Sciatic nerve (tissue), 2 donors: ENCODE results near the gene UVRAG. TPM values are rescaled to one million over a fixed set of nuclear protein-coding genes. Genes with fewer than 3 reads are reported as not detected.
"Not testable (repeated sequence)": the region's sequence is repeated elsewhere in the genome, so short reads cannot be mapped to it uniquely, and the experiment has no call there.

Experiments used
- ATAC-seq: fragments of 200-7000 bp; cut with Tn5 transposase; one replicate; pipeline ENCODE4 v1.9.1; 2020; ENCODE audit warnings: mild to moderate bottlenecking, moderate library complexity
- DNase-seq: peaks from one replicate; pipeline ENCODE4 v3.0.0-alpha.2; 2020; ENCODE audit warnings: low spot score
- intact Hi-C: fragments of 100-400 bp; cut with DNase I; formaldehyde crosslinking; loops from one replicate; pipeline ENCODE4 v1.14.2; 2022
- total RNA-seq: library from RNA; stranded (reverse); fragmentation: NEBNext Ultra II Directional; extraction: Animal tissue kit (Norgen Biotek cat#: 25700); gene quantifications from one replicate; pipeline ENCODE4 v1.2.1, GENCODE V29; 2021
- donor health status: DM: no; HTN: no; CAD: no.
- donor health status: DM: no; HTN: no; CAD: no.

Gene UVRAG
- total RNA-seq, 1 donor from 2014 or later = 39.2 TPM

DNA sequence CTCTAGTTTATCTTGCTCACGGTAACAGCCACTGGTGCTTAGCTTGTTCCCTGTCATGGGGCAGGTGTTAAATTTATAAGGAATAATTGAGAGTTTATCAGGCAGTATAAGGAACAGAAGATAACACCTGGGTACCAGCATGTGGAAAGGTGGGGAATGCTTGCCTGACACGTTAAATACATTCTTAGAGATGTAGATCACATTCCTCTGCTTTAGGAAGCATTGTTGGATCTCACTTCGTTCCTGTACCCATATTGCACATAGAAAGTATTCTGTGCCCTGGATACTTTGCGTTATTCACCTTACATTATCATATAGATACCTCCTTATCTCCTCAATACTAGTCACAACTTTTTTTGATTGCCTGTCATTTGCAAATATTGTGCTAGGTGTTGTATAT is 114.7 kb downstream of the UVRAG start:
- intact Hi-C loops = no loop called here
- ATAC-seq (no peak), DNase-seq (no peak)

DNA sequence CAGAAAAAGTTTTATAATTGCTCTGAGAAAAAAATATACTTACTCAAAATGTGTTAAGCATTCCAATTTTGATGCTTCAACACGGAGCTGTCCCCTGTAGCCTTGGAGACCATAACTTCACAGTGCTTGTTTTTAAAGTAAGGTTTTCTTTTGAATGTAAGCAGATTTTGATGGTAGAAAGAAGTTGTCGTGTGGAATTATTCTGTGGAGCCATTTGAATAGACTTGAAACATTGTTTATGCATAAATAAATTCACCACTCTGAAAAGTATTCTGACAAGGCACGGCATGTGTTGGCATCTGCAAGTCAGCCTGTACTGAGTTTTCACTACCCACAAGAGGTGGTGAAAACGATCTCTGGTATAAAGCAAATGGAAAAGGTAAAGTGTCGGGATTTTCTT is 115.5 kb downstream of the UVRAG start:
- no peak for DNase-seq
- ATAC-seq = no peak
- intact Hi-C loops = no loop called here

DNA sequence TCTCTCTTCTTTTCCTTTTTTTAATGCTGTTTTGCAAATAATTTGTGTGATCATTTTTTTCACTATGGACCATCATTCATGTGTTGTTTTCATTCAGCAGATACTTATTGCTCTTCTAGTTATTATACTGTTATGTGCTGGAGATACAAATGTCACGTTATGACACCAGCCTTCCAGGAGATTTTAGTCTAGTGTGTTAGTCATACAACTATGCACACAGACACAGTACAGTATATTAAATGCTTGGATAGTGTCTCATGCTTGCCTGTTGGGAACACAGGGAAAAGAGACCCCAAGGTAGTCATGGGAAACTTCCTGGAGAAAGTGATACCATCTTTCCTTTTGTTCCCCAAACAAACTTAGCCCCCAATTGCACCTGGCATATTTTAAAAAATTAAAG is 116.1 kb downstream of the UVRAG start:
- intact Hi-C loops = no loop called here

DNA sequence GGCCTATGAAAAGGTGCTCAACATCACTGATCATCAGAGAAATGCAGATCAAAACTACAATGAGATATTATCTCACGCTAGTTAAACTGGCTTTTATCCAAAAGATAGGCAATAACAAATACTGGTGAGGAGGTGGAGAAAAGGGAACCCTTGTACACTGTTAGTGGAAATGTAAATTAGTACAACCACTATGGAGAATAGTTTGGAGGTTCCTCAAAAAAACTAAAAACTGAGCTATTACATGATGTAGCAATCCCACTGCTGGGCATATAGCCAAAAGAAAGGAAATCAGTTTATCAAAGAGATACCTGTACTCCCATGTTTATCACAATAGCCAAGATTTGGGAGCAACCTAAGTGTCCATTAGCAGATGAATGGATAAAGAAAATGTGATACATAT is 118.7 kb downstream of the UVRAG start:
- intact Hi-C loops, ATAC-seq, DNase-seq: not testable (repeated sequence)

More for the DNA sequence above, 116.1 kb downstream of the UVRAG start:
- DNase-seq (no peak), ATAC-seq (no peak)

DNA sequence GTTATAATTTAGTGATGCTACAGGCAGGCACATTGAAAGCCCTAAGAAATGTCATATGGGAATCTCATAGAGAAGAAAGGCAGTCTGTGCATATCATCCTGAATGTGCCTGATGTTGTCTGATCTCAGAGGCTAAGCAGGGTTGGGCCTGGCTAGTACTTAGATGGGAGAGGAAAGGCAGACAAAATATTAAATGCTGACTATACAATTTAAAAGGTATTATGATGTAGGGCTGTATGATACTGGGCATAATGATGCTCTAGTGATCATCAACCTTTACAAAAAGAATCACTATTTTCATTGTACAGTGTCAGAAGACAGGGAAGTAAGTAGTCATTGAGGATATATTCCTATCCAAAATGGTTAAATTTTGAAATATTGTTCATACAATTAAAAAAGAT is 119.8 kb downstream of the UVRAG start:
- intact Hi-C loops = no loop called here
- no peak for ATAC-seq
- no peak for DNase-seq

DNA sequence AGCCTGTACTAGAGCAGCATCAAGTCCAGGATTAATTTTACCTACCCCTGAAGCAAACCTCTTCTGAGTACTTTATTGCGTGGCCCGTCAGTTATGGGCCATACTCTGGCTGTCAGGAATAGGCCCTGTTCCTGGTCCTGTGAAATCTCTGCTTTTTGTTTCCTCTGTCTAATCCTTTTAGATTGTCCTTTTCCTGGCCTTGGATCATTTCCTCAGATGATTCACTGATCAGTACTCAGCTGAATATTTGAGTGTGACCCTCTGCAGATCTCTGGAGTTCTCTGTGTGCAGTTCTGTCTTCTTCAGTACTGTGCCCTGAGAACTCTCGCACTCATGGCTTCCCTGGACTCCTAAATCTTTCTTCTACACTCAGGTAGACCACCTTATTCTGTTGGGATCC is 123.5 kb downstream of the UVRAG start:
- intact Hi-C loops = no loop called here
- no peak for DNase-seq
- peak; percentile 65 for ATAC-seq

DNA sequence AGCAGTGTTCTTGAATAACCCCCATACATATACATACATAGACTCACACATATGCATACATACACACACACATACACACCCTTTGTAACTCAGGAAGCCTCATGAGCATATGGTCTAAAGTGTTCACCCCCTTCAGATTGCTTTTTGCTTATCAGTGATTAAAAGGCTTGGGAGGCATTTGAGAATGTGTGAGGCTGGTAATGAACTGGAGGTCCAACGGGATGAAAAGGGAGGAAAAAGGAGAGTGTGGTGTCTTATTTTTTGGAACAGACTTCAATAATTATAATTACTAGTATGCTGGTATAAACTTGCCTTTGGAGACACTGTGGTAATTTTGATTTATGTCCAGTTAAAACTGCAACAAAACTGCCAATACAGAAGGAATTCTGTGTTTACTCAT is 124.5 kb downstream of the UVRAG start:
- intact Hi-C loops = no loop called here
- DNase-seq (no peak), ATAC-seq (no peak)

DNA sequence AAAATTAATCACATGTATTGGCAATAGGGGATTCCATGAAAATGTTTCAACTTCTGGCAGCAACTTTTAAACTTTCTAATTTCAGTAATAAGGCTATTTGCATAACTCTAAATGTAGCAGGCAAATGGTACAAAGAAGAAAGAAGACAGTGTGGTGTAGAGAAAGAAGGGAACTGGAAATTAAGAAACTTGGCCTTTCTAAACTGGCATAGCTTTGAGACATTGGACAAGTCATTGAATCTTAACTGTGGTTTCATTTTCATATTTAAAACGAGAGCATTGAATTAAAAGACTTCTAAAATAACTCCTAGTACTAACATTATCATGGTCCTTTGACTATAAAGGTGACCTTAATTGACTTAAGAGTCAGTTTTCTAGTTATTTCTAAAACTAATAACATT is 125.0 kb downstream of the UVRAG start:
- no peak for ATAC-seq
- DNase-seq = no peak

DNA sequence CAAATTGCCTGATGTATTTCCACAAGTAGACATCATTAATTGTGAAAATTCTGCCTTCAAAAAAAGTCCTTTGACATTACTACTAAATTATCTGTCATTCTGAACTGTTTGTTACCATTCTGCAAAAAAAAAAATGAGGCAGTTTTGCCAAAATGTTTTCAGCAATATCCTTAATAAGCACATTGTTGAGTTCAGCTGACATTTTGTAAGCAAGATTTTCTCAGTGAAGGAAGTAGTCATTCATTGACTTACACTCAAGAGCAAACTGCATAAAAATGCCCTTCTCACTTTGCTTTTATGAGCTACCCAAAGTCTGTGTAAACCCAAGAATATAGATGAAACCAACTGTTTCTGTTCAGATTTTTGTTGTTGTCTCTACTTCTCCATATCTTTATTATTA is 125.9 kb downstream of the UVRAG start:
- DNase-seq (no peak), ATAC-seq (no peak)
- intact Hi-C loops = no loop called here

More for the DNA sequence above, 125.0 kb downstream of the UVRAG start:
- intact Hi-C loops = no loop called here

DNA sequence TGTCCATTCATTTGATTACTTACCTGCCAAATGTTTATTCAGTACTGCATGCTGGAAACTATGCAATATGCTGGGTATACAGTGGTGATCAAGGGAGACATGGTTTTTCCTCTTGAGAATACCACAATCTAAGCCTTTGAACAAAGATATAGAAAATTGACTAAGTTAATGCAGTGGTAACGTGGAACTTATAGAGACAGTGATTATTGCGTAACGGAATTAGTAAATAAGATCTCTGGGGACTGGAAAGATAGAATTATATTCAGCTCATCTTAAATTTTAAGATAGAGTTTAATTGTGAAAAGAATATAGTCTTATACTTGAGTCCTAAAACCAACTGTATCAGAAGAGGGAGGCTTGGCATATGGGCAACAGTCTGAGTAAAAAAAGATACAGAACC is 129.5 kb downstream of the UVRAG start:
- ATAC-seq (no peak), DNase-seq (no peak)
- intact Hi-C loops = no loop called here

DNA sequence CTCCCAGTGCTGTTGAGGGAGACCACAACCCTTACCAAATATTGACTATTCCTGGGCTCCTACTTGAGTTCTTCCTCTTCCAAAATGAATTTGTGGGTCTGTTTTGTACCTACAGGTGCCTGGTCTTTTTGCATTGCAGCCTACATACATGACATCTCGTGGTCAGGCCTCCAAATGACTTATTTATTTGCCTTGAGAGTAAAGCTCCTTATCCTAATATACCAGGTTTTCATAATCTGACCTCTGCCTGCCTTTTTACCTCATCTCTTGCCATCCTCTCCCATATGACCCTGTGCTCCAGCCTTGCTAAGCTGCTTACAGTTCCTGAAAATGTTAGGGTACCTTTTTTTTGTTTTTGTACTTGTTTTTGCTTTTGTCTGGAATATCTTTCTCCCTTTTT is 130.4 kb downstream of the UVRAG start:
- intact Hi-C loops = no loop called here
- no peak for ATAC-seq
- DNase-seq = no peak

DNA sequence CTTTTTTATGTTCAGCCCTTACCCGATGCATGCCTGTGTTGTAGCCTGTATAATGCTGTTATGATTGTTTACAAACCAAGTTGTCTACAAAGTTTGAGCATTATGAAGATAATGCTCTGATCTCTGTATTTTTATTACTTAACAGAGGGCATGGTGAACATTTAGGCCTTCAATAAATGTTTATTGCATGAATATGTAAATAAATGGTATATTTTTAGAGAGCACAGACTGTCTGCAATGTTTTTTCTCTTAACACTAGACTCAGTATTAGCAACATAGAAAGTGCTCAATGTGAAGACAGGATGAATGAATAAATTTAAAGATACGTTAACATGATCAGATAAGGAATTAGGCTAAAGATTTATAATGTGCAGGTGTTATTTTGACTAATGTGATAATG is 130.9 kb downstream of the UVRAG start:
- ATAC-seq (no peak), DNase-seq (no peak)
- intact Hi-C loops = no loop called here

DNA sequence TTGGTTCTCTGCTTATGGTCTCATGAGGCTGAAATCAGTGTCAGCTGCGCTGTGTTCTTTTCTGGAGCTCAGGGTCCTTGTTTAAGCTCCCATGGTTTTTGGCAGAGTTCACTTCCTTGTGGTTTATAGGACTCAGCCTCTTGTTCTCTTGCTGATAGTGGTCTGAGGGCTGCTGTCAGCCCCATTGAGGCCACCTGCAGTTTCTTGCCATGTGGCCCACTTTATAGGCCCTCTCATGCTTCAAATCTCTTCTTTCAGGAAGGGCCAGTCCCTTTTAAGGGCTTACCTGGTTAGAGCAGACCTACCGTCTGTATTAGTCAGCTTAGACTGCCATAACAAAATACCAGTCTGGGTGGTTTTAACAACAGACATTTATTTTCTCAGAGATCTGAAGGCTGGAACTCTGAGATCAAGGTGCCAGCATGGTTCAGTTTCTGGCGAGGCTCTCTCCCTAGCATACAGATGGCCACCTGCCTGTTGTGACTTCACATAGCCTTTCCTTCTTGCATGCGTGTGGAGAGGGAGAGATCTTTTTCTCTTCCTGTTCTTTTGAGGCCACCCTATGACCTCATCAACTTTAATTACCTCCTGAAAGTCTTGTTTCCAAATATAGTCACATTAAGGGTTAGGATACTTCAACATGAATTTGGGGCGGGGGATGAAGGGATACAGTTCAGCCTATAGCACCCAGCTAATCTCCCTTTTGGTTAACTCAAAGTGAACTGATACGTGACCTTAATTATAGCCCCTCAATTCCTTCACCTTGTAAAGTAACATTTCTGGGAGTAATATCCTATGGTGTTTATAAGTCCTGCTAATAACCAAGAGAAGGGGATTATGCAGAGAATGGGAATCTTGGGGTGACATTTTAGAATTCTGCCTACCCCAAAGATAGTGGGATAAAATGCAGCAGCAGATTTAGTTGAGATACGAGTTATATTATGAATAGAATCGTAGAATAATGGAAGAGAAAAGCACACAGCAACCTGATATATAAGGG is 131.8 kb downstream of the UVRAG start:
- intact Hi-C loops = no loop called here
- peak; percentile 93 for ATAC-seq
- DNase-seq = no peak

DNA sequence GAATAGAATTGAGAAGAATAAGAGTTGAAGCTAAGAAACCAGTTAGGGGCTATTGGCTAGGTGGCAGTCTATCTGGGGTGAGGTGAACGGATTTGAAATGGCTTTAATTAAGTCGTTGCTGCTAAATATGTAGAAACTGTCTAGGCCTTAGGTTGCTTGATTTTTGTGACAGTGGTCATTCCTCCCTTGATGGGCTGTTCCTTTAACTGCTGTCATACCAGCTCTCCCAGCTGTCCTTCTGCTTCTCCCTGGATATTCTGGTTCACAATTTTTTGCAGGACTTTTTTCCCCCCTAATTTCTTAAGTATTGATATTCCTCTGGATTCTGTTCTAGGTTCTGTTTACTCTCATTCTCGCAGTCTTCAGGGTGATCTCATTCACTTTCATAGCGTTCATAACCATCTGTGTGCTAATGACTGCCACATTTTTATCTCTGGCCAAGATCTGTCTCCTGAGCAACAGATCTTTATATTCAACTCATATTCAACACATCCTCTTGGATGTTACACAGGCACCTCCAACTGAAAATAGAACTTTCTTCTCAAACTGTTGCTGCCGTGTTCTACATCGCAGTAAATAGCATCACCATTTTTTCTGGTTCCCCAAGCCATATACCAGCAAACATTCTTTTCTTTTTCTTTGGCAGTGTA is 134.1 kb downstream of the UVRAG start:
- ATAC-seq (peak; percentile 48), DNase-seq (no peak)
- intact Hi-C loops = no loop called here

DNA sequence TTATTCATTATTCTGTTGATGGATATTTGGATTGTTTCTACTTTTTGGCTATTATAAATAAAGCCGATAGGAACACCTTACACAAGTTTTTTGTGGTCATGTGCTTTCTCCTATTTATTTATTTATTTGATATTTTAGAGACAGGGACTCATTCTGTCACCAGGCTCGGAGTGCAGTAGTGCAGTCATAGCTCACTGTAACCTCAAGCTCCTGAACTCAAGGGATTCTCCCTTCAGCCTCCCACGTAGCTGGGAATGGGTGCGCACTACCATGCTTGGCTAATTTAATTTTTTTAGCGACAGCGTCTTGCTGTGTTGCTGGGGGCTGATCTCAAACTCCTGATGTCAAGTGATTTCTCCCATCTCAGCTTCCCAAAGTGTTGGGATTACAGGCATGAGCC is 135.1 kb downstream of the UVRAG start:
- no peak for ATAC-seq
- intact Hi-C loops = no loop called here
- DNase-seq = no peak

DNA sequence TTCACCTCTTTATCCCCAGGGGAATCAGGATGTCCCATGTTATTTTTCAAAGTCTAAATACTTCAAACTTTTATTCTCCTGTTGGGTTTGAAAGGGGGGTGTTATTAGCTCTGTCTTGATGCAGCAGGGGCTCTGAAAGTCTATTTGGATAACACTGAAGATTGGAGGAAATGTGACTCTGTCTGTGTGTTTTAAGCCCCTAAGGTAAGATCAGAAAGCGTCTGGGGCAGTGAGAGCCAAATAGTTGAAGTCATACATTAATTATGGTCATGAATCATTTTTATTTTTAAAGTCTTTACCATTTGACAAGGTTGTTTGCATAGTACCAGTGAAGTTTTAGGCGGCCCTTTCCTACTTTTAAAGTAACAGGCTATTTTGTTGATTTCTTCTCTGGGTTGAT is 139.0 kb downstream of the UVRAG start:
- DNase-seq (no peak), ATAC-seq (no peak)
- intact Hi-C loops = no loop called here

DNA sequence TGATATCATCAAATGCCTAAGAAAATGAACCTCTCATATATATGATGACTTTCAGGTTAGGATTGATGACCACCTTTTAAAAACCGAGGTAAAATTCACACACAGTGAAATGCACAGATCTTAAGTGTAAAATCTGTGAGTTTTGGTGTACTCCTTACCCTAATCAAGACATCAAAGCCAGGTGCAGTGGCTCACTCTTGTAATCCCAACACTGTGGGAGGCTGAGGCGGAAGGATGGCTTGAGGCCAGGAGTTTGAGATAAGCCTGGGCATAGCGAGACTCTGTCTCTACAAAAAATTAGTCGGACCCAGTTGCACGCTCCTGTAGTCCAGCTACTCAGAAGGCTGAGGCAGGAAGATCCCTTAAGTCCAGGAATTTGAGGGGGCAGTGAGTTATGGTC is 140.4 kb downstream of the UVRAG start:
- intact Hi-C loops = no loop called here
- DNase-seq (no peak), ATAC-seq (no peak)

DNA sequence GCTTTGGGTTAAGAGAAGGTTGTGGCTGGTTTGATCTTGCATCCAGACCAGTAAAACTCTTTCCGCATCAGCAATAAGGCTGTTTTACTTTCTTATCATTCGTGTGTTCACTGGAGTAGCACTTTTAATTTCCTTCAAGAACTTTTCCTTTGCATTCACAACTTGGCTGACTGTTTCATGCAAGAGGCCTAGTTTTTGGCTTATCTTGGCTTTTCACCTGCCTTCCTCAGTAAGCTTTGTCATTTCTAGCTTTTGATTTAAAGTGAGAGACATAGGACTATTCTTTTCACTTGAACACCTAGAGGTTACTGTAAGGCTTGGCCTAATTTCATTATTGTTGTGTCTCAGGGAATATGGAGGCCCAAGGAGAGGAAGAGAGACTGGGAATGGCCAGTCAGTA is 144.5 kb downstream of the UVRAG start:
- ATAC-seq = no peak
- no peak for DNase-seq
- intact Hi-C loops = no loop called here

DNA sequence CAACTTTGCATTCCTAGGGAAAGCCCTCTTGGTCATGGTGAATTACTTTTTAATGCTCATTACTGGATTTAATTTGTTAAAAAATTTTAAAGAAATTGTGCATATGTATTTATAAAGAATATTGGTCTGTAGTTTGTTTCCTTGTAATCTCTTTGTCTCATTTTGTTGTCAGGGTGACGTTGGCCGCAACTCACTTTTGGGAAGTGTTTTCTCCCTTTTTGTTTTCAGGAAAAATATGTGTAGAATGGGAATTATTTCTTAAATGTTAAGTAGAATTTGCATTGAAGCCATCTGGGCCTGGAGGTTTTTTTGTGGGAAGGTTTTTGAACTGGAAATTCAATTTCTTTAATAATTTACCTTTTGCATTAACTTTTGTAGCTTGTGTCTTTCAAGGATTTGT is 149.1 kb downstream of the UVRAG start:
- intact Hi-C loops = no loop called here
- ATAC-seq (no peak), DNase-seq (no peak)

DNA sequence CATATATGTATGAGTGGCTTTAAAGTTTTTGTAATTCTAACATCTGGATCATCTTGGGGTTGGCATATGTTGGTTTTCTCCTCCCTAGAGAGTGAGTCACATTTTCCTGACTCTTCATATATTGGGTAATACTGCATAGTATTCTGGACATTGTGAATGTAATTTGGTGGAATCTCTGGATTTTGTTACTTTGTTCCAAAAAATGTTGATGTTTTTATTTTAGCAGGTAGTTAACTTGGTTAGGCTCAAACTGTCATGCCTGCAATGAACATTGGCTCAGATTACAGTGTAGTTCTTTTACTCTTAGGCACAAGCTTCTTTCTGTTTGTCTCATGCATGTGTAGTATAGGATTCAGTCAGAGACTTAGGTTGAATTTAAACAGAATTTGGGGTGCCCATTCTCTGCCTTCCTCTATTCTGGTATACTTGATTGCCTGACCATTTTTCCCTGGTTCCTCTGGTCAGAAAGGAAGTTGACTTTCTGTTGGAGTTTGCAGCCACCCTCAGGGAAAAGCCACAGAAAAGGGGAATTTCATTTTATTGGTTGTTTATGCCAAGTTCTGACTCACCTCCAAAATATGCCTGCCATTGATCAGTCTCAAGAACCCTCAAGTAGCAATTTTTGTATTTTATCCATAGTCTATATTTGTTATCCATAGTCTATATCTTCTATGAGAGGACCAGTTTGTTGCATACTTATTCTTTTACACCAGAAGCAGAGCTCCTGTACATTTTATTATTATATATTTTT is 151.7 kb downstream of the UVRAG start:
- ATAC-seq (no peak), DNase-seq (no peak)
- intact Hi-C loops = no loop called here
